Left ventricle myocardium inferior (tissue), 1 donor: ENCODE results near the gene SLCO1A2. TPM values are rescaled to one million over a fixed set of nuclear protein-coding genes. Genes with fewer than 3 reads are reported as not detected.

Experiments used
- DNase-seq: peaks from one replicate; pipeline ENCODE4 v3.0.0-alpha.2; 2020
- H3K27ac ChIP-seq: fragments of 200-600 bp; replicated peaks from 2 replicates; pipeline ENCODE4 v1.8.0; 2021
- H3K27me3 ChIP-seq: fragments of 200-600 bp; 2 replicates; pipeline ENCODE4 v1.8.0; 2021; ENCODE audit warnings: low read depth
- H3K36me3 ChIP-seq: fragments of 200-600 bp; 2 replicates; pipeline ENCODE4 v1.8.0; 2021
- H3K4me1 ChIP-seq: fragments of 200-600 bp; 2 replicates; pipeline ENCODE4 v1.8.0; 2021
- H3K4me3 ChIP-seq: fragments of 200-600 bp; 2 replicates; pipeline ENCODE4 v1.8.0; 2021; ENCODE audit warnings: mild to moderate bottlenecking, moderate library complexity
- H3K9me3 ChIP-seq: fragments of 200-600 bp; replicated peaks from 2 replicates; pipeline ENCODE4 v1.8.0; 2021
- intact Hi-C: fragments of 100-400 bp; cut with micrococcal nuclease; formaldehyde crosslinking; loops from one replicate; pipeline ENCODE4 v1.11.0; 2022
- total RNA-seq: library from RNA; stranded (reverse); fragmentation: NEBNext Ultra II Directional; extraction: Animal tissue kit (Norgen Biotek cat#: 25700); gene quantifications from one replicate; pipeline ENCODE4 v1.2.1, GENCODE V29; 2021
- TF ChIP-seq, protein P1 (sequence below): fragments of 200-600 bp; IDR thresholded peaks from 2 replicates; pipeline ENCODE4 v1.8.0; 2021; ENCODE audit warnings: antibody characterized with exemption, mild to moderate bottlenecking, borderline replicate concordance
- donor health status: DM: no; HTN: yes; CAD: no; lungs with severe emphysema.

The SLCO1A2 gene
- total RNA-seq, 1 donor from 2014 or later: not detected

GRCh38 chr12:21296751-21297406 lies 37.8 kb downstream of the SLCO1A2 start:
- Histone ChIP-seq H3K9me3 (no peaks in the 10 kb centered on the region), H3K27me3 (peaks cover 2% of the 10 kb centered on the region), H3K36me3 (no peaks in the 10 kb centered on the region), H3K4me3 (no peak overlapping the region), H3K4me1 (no peaks in the 10 kb centered on the region), H3K27ac (no peak overlapping the region)
- TF ChIP-seq, protein P1, sequence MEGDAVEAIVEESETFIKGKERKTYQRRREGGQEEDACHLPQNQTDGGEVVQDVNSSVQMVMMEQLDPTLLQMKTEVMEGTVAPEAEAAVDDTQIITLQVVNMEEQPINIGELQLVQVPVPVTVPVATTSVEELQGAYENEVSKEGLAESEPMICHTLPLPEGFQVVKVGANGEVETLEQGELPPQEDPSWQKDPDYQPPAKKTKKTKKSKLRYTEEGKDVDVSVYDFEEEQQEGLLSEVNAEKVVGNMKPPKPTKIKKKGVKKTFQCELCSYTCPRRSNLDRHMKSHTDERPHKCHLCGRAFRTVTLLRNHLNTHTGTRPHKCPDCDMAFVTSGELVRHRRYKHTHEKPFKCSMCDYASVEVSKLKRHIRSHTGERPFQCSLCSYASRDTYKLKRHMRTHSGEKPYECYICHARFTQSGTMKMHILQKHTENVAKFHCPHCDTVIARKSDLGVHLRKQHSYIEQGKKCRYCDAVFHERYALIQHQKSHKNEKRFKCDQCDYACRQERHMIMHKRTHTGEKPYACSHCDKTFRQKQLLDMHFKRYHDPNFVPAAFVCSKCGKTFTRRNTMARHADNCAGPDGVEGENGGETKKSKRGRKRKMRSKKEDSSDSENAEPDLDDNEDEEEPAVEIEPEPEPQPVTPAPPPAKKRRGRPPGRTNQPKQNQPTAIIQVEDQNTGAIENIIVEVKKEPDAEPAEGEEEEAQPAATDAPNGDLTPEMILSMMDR: peak; percentile 80
- DNase-seq: no peak
- intact Hi-C loops: no loop called here

- no peak for DNase-seq
- Histone ChIP-seq H3K4me1 (no peaks in the 10 kb centered on the region), H3K27me3 (no peaks in the 10 kb centered on the region), H3K27ac (no peak overlapping the region), H3K9me3 (no peaks in the 10 kb centered on the region), H3K36me3 (no peaks in the 10 kb centered on the region), H3K4me3 (no peak overlapping the region)
- TF ChIP-seq, protein P1: no peak
- intact Hi-C loops: no loop called here
Measured at GRCh38 chr12:21296348-21296747, 38.4 kb downstream of the SLCO1A2 start.

- intact Hi-C loops: no loop called here
- no peak overlapping the region for H3K4me3 ChIP-seq
- H3K4me1 ChIP-seq: no peaks in the 10 kb centered on the region
- no peaks in the 10 kb centered on the region for H3K27me3 ChIP-seq
- H3K9me3 ChIP-seq: no peaks in the 10 kb centered on the region
- H3K27ac ChIP-seq: no peak overlapping the region
- no peak for DNase-seq
- no peaks in the 10 kb centered on the region for H3K36me3 ChIP-seq
- TF ChIP-seq, protein P1: no peak
Measured at GRCh38 chr12:21294176-21294575, 40.5 kb downstream of the SLCO1A2 start.

- Histone ChIP-seq H3K27me3 (no peaks in the 10 kb centered on the region), H3K27ac (no peak overlapping the region), H3K36me3 (no peaks in the 10 kb centered on the region), H3K9me3 (no peaks in the 10 kb centered on the region), H3K4me3 (no peak overlapping the region), H3K4me1 (no peaks in the 10 kb centered on the region)
- TF ChIP-seq, protein P1: no peak
- no peak for DNase-seq
- intact Hi-C loops: no loop called here
Measured at GRCh38 chr12:21292111-21292510, 42.6 kb downstream of the SLCO1A2 start.

- Histone ChIP-seq H3K27me3 (no peaks in the 10 kb centered on the region), H3K27ac (no peak overlapping the region), H3K9me3 (no peaks in the 10 kb centered on the region), H3K4me3 (no peak overlapping the region), H3K4me1 (no peaks in the 10 kb centered on the region), H3K36me3 (no peaks in the 10 kb centered on the region)
- intact Hi-C loops: no loop called here
- TF ChIP-seq, protein P1: no peak
- no peak for DNase-seq
Measured at GRCh38 chr12:21289698-21290097, 45.0 kb downstream of the SLCO1A2 start.
